ENCODE results near the gene CXorf66. TPM values are rescaled to one million over a fixed set of nuclear protein-coding genes. Genes with fewer than 3 reads are reported as not detected.
"Not testable (repeated sequence)": the region's sequence is repeated elsewhere in the genome, so short reads cannot be mapped to it uniquely, and the experiment has no call there.

CXorf66 gene, protein sequence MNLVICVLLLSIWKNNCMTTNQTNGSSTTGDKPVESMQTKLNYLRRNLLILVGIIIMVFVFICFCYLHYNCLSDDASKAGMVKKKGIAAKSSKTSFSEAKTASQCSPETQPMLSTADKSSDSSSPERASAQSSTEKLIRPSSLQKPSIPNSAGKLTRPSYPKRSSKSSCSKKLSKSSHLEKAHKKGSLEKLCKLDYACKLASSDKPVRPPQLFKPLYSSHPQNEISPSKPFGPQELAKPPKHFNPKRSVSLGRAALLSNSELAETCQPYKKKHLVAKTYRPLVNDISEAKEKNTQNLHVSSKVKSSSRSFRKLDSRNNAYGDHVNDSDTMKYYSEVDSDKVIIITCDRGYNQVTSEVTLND
- total RNA-seq = not detected
- long read RNA-seq = 0 reads

DNA sequence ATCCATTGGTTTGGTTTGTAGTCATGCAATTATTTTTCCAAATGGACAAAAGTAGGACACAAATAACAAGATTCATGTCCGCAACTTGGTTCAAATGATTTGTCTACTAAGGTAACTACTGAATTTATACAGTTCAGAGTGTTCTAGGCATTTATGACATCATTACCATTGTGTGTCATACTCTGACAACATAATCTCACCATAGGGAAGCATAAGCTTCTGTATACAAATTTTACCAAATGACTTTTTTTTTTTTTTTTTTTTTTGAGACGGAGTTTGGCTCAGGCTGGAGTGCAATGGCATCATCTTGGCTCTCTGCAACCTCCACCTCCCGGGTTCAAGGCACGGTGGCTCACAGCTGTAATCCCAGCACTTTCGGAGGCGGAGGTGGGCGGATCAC, at the start of gene CXorf66:
Gene CXorf66, minus strand, starts transcription at position 101 of the 400 bp plus-strand sequence. Its CDS starts 25 bp downstream, at position 76.
- intact Hi-C loops (cut with DNase I) = no loop called here
- DNase-seq (ENCODE audit: low spot score) = no peak

GRCh38 chrX:139982856-139983255, 17.5 kb upstream of the CXorf66 start:
- intact Hi-C loops (cut with DNase I) = no loop called here

GRCh38 chrX:139974471-139974870, 9.2 kb upstream of the CXorf66 start:
- intact Hi-C loops (cut with DNase I) = no loop called here

More at GRCh38 chrX:139982856-139983255, 17.5 kb upstream of the CXorf66 start:
- no peak for DNase-seq (ENCODE audit: low spot score)

DNA sequence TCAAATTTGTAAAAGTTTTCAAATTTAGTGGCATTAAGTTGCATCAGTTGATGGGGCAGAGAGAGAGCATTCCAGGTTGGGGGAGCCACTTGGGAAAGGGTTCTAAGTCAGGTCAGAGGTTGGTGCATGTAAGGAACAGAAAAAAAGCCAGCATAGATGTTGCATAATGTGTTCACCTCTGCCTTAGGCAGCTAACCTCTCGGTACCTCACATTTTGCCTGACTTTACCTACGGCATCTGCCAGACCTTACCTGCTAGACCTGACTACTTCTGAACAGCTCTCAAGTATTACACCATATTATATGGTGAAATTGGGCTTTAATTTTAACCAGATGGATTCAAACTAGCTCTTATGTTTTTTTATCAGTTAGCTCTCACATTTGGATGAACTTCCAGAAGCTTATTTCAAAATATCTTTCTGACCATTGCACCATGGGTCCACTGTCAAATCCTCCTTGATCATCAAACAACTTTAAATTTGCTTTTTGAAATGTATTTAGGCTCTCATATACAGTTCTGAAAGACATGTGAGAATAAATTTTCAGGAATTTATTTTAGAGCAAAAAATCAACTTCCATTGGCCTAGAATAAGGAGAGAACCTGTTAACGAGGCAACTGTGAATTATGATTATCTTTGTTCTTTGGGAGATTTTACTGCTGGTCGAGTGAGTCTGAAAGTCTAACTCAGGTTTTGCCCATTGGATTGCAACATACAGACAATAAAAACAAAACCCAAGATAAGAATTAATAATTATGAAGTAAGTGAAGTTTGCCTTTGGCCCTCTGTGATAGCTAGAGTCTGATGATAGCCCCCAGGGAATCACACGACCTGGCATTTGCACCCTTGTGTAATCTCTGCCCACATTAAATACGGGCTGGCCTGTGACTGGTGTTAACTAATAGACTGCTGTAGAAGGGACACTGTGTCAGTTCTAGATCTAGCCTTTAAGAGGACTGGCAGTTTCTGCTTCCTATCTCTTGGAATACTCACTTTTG, 7.6 kb upstream of the CXorf66 start:
- intact Hi-C loops (cut with DNase I) = no loop called here
- no peak for DNase-seq (ENCODE audit: low spot score)

More at GRCh38 chrX:139974471-139974870, 9.2 kb upstream of the CXorf66 start:
- DNase-seq (ENCODE audit: low spot score) = no peak

DNA sequence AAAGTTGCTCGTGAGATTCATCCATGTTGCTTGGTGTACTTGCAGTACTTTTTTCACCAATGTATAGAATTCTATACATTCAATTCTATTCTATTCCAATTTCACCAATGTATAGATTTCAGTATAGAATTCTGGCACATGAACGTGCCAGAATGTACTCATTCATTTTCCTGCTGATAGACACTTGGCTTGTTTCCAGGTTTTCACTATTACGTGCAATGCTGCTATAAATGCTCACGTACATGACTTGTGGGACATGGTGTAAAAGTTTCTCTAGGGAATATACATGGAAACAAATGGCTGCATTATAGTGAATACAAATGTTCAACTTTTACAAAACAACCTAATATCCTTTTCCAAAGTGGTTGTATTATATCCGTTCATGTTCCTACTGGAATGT, 6.8 kb upstream of the CXorf66 start:
- DNase-seq (ENCODE audit: low spot score) = no peak
- intact Hi-C loops (cut with DNase I) = no loop called here

DNA sequence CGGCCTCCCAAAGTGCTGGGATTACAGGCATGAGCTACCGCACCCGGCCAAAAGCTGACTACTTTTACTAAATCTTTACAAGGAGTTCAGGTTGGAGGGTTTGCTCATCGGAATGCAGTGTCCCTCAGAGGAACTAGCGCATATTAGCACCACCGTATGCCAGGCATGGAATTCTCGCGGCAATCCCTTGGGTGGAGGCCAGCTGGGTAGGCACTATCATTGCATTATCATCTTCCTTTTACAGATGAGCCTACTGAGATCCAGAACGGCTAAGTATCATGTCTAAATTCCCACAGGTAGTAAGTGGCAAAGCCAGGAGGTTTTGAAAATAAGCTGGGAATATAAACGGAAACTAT, 6.1 kb upstream of the CXorf66 start:
- no peak for DNase-seq (ENCODE audit: low spot score)
- intact Hi-C loops (cut with DNase I) = no loop called here

DNA sequence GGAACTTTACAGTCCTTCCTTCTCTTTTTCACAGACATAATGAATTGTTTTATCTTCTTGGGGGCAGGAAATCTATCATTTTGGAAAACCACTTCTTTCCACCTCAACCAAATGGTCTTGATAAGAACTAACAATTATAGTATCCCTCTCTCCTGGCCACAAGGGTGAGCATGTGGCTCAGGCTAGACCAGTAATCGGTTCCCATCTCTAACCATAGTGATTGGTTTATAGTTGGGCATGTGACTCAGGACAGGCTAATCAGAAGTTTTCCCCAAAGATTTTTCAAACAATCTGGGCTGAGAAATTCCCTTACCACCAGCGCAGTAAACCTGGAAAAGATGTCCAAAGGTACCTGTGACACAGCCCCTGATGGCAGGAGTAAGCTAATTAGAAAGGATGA, 4.0 kb upstream of the CXorf66 start:
- intact Hi-C loops (cut with DNase I) = no loop called here
- DNase-seq (ENCODE audit: low spot score) = no peak

DNA sequence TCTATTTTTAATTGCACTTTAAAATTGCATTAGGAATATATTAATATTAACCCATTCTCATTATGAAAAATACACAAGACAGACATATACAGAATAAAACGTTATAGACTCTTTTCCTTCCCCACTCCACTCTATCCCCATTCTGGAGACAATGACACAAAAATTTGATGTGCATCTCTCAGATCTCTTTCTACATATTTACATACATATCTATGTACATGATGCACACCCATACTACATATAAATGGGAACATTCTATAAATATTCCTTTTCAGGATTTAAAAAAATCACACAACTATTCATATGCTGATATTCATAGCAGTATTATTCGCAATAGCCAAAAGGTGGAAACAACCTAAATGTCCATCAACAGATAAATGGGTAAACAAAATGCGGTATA, 2.4 kb upstream of the CXorf66 start:
- intact Hi-C loops (cut with DNase I) = no loop called here
- DNase-seq (ENCODE audit: low spot score) = no peak

- DNase-seq (ENCODE audit: low spot score) = no peak
- intact Hi-C loops (cut with DNase I) = no loop called here
These were observed 2.0 kb upstream of the CXorf66 start for GRCh38 chrX:139967300-139967699.

- intact Hi-C loops (cut with DNase I); DNase-seq (ENCODE audit: low spot score): not testable (repeated sequence)
These were observed 838 bp upstream of the CXorf66 start for GRCh38 chrX:139966159-139966558.

GRCh38 chrX:139961091-139961490, 4.2 kb downstream of the CXorf66 start:
- DNase-seq (ENCODE audit: low spot score); intact Hi-C loops (cut with DNase I): not testable (repeated sequence)

DNA sequence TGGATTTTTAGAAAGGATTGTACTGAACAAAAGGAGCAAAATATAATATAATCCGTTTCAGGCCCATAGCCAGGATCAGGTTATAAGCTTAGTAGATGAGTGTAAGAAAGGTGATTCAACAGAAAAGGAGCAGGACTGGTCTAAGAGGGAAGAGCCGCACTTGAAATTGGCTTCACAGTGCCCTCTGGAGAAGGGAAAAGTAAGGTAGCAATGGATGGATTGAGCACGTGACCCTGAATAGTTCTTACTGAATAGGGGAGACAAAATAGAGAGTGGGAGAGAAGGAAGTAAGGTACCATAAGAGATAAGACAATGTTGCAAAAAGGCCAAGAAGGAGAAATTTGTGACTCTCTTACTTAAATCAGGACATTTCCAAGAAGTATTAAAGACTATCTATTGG, 15.6 kb downstream of the CXorf66 start:
- DNase-seq (ENCODE audit: low spot score) = no peak
- intact Hi-C loops (cut with DNase I) = no loop called here

GRCh38 chrX:139945075-139945474, 20.2 kb downstream of the CXorf66 start:
- DNase-seq (ENCODE audit: low spot score) = no peak
- intact Hi-C loops (cut with DNase I) = no loop called here

- intact Hi-C loops (cut with DNase I) = no loop called here
- no peak for DNase-seq (ENCODE audit: low spot score)
These were observed 29.1 kb downstream of the CXorf66 start for GRCh38 chrX:139936259-139936658.

DNA sequence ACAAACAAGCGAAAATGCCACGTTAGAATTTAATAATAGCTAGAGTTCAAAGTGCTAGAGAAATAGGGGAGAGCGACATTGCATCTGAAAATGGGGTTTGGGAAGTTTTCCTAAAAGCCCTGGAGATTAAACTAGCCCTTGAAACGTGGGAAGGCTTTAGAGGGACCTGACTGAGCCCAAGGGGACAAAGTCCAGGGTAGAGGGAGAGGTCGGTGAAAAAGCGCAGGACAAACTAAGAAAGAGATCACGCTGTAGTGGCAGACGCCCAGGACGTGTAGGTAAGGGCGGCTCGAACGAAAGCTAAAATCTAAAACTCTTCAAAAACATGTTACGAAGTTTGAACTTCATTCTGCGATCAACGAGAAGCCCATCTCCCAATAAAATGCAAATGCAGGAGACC, 31.4 kb downstream of the CXorf66 start:
- no peak for DNase-seq (ENCODE audit: low spot score)
- intact Hi-C loops (cut with DNase I) = loop anchor here (5.0 kb wide), 2 partner anchors 52 to 102 kb away; no protein-coding TSS in a partner anchor

- DNase-seq (ENCODE audit: low spot score) = peak; percentile 91
- intact Hi-C loops (cut with DNase I) = loop anchor here (5.0 kb wide), 2 partner anchors 51 to 101 kb away; no protein-coding TSS in a partner anchor
These were observed 32.2 kb downstream of the CXorf66 start, which contains the start of gene ATP11C for GRCh38 chrX:139932901-139933796. ATP11C (minus strand) TSS chrX:139933053; CDS start chrX:139932042, 1,011 bp downstream.

GRCh38 chrX:139932073-139932900, 33.0 kb downstream of the CXorf66 start:
- peak; percentile 76 for DNase-seq (ENCODE audit: low spot score)
- intact Hi-C loops (cut with DNase I) = loop anchor here (5.0 kb wide), 2 partner anchors 50 to 100 kb away; no protein-coding TSS in a partner anchor

DNA sequence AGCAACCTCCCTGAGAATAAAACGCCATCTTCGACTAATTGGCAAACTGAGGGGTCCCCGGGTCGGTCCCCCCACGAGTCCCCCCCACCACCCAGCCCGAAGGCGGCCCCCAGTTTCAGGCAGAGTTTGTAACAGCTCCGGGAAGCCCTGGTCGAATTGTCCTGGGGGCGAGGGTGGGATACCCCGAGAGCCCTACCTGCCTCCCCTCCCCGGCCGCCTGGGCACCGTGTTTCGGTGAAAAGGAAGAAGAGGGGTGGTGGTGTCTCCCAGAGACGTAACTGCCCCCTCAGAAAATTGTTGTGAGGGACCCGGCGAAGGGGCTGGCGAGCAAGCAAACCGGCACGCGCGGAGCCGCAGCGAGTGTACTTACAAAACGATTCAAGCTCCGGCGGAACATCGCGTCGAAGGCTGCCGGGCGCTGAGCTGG, 33.7 kb downstream of the CXorf66 start:
- intact Hi-C loops (cut with DNase I) = loop anchor here (5.0 kb wide), 2 partner anchors 49 to 99 kb away; no protein-coding TSS in a partner anchor
- DNase-seq (ENCODE audit: low spot score) = no peak
